DMS114 treated with DMSO at 0.1 percent for 48 hours (cell line): ENCODE results near the gene CASQ1.

Experiments
- DNase-seq: peaks from one replicate; lab custom pipeline; 2025; ENCODE audit not compliant: unreplicated experiment; lab: John Stamatoyannopoulos, UW

Gene CASQ1

GRCh38 chr1:160168016-160168415 lies 22.4 kb upstream of the CASQ1 start:
- DNase-seq = no peak

DNA sequence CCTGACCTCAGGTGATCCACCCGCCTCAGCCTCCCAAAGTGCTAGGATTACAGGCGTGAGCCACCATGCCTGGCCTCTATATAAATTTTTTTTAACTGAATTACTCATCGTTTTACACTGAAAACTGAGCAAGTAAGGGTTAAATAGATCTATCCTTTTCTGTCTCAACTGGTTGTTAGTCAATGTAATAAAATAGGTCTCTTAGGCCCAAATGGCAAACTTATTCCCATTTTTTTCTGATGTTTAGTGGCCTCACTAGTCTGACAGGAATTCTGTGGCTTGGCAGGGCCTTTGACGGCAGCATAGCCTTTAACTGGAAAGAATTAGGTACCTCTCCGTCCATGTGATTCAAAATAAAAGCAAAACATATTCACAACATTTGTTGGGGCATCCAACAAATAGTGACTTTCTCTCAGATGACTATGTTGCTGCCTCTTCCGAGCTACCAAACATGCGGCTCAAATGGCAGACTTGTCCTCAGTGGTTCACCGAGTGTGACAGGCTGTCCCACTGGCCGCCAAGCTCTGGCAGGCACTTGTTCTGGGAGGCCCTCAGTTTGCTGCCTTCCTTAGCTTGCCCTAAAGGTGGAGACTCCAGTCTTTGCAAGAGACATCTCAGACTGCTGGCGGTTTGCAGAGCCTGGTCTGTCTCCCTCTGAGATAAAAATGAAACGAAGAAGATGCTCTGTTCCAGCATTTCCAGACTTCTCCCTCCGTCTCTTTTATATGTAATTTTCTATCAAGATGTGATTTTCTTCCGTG lies 21.6 kb upstream of the CASQ1 start:
- no peak for DNase-seq

GRCh38 chr1:160169553-160170399 lies 20.6 kb upstream of the CASQ1 start:
- no peak for DNase-seq

GRCh38 chr1:160171354-160171753 lies 19.0 kb upstream of the CASQ1 start:
- no peak for DNase-seq

DNA sequence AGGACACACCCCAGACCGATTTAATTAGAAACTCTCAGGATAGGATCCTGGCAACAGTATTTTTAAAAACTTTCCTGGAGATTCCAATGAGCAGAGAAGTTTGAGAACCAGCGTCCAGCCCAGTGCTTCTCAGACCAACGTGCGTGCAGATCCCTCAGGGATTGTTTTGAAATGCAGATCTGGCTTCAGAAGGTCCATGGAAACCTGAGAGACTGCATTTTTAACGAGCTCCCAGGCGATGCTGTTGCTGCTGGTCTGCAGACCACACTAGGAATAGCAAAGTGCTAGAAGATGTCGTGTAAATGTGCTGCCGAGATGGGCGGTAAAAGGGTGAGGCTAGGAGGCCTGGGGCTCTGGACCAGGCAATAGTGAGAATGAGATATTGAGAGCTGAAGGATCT lies 18.4 kb upstream of the CASQ1 start:
- DNase-seq = no peak

GRCh38 chr1:160177231-160177630 lies 13.1 kb upstream of the CASQ1 start:
- no peak for DNase-seq

DNA sequence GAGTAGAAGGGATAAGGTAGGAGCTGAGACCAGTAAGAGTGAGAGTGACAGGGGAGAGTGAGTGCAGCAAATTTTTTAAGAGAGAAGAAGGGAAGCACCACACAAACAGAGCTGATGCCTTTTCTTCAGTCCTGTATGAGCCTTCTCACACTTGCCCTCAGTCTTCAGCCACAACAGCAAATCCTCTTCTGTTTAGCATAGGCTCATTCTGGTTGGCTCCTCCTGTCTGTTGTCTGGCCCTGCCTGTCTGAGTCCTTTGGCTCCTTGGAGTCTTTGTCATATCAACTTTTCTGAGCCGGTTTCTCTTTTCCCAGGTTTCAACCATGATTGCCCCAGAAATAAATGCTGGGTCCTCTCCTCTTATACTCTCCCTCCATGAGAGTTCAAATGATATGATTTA lies 12.7 kb upstream of the CASQ1 start:
- DNase-seq = no peak

- no peak for DNase-seq
Measured at GRCh38 chr1:160178731-160179130, 11.6 kb upstream of the CASQ1 start.

DNA sequence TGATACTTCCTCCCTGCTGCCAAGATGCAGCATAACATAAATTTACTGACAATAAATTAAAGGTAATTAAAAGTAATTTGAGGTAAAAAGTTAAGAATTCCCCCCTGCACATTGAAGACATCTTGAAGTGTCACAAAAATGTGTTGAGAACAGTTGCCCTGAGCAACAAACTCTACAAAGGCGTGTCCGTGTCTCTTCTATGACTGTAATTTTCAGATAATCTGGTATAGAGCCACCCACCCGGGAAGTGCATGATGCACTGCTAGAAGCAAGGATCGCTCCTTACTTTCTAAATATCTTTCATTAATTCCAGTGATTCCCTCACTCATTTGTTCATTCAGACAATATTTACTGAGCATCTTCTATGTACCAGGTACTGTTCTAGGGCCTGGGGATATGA lies 11.0 kb upstream of the CASQ1 start:
- DNase-seq = no peak

- DNase-seq = no peak
Measured at GRCh38 chr1:160186246-160186645, 4.1 kb upstream of the CASQ1 start.

DNA sequence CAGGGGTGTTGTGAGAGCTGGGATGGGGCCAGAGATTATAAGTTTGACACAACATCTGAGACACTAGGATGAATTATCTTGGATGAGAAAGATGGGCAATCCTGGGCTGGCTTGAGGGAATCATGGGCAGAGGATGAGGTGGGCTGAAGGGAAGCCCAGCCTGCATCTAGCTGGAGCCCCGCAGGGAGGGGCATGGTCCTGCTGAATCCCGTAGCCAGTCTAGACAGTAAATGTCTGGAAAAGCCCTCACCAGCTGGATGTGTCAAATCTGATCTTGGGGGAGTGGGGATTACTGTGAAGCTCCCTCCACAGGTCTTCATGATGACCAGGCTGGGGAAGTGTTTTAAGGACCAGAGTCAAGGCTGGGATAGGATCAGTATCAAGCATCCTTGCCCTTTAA lies 3.6 kb upstream of the CASQ1 start:
- DNase-seq = no peak

DNA sequence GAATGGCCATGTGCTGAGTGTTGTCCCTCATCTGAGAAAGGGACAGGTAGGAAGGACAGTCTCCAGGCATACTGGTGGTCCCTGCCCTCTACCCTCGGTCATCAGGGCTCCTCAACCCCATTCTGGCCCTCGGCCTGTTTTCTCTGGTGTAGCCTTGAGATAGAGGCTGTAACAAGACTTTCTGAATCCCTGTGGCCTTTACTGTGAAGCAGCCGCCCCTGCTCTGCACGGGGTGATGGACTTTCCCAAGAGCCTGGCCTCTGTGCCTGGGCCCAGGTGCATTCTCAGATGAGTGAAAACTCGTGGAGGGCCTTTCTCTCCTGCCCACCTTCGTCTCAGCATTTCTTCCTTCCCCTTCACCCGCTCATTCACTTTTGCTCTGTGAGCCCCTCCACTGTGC lies 3.0 kb upstream of the CASQ1 start:
- no peak for DNase-seq

- no peak for DNase-seq
Measured at GRCh38 chr1:160188341-160188740, 2.0 kb upstream of the CASQ1 start.

DNA sequence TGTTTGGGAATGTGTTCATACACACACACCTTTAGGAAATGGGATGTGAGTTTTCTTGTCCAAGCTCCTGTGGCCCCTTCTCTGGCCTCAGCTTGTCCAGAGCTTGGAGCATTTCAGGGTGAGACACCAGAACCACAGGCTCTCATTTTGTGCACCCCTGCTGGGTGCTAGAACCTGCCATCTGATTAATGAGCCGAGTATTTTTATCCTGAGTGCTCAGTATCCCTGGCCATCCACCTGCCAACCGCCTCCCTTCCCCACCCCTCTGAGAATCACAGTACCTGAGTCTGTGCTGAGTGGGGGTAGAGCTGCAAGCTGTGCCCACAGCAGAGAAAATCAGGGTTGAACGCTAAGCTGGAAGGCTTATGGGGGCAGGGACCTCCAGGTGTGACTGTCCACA lies 1.4 kb downstream of the CASQ1 start:
- DNase-seq = no peak

- DNase-seq = no peak
Measured at GRCh38 chr1:160192234-160192633, 1.9 kb downstream of the CASQ1 start.

- peak; percentile 89 for DNase-seq
Measured at GRCh38 chr1:160193091-160193819, 2.9 kb downstream of the CASQ1 start.

DNA sequence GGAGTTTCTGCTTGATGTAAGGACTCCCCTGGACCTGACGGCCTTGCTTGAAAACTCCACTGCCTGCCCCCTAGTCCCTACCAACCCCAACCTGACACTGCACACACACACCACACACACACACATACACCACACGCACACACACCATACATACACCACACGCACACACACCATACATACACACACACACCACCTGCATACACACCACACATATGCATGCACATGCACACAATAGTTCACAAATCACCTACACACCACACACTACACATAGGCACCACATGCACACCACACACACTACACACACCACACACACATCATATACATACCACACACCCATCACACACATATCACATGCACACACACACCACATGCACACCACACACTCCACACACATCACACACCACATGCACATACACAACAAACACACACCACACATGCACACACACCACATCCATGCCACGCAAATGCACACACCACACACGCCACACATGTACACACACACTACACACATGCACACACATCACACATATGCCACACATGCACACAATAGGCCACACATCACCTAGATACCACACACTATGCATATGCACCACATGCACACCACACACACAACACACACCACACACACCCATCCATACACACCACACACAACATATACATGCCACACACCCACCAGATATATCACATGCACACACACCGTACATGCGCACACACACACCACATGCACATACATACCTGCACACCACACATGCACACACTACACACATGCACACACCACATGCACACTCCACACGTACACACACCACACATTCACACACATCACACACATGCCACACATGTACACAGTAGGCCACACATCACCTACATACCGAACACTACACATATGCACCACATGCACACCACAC lies 3.7 kb downstream of the CASQ1 start:
- no peak for DNase-seq

GRCh38 chr1:160194737-160195059 lies 4.3 kb downstream of the CASQ1 start:
- DNase-seq = no peak

- DNase-seq = no peak
Measured at GRCh38 chr1:160196143-160196542, 5.8 kb downstream of the CASQ1 start.

GRCh38 chr1:160197231-160197630 lies 6.9 kb downstream of the CASQ1 start:
- no peak for DNase-seq

- DNase-seq = no peak
Measured at GRCh38 chr1:160200786-160201185, 10.4 kb downstream of the CASQ1 start.
